GM13976 (cell line): ENCODE measurements around the gene ZNF692.
A peak's percentile ranks its signal among the peaks of the same experiment; 100 is the strongest.

ENCODE experiments used
- DNase-seq: peaks from one replicate; pipeline ENCODE4 v3.0.0; 2012; ENCODE audit warnings: low spot score
- in situ Hi-C: fragments of 300-500 bp; cut with MboI; formaldehyde crosslinking; loops from one replicate; pipeline ENCODE4 v1.12.0; 2022; ENCODE audit warnings: low sequenced_read_pairs, mixed read lengths, inconsistent platforms; ENCODE audit not compliant: unreplicated experiment
- TF ChIP-seq, protein P1 (sequence below): IDR thresholded peaks from 2 replicates; pipeline ENCODE4 v1.5.1; 2012; ENCODE audit warnings: borderline replicate concordance, mild to moderate bottlenecking; ENCODE audit not compliant: insufficient read depth; ENCODE audit errors: extremely low read depth, missing control alignments, control extremely low read depth

ZNF692 gene

GRCh38 chr1:248873993-248874533, 15.2 kb upstream of the ZNF692 start:
- DNase-seq, result peak; percentile 63
- TF ChIP-seq, protein P1, sequence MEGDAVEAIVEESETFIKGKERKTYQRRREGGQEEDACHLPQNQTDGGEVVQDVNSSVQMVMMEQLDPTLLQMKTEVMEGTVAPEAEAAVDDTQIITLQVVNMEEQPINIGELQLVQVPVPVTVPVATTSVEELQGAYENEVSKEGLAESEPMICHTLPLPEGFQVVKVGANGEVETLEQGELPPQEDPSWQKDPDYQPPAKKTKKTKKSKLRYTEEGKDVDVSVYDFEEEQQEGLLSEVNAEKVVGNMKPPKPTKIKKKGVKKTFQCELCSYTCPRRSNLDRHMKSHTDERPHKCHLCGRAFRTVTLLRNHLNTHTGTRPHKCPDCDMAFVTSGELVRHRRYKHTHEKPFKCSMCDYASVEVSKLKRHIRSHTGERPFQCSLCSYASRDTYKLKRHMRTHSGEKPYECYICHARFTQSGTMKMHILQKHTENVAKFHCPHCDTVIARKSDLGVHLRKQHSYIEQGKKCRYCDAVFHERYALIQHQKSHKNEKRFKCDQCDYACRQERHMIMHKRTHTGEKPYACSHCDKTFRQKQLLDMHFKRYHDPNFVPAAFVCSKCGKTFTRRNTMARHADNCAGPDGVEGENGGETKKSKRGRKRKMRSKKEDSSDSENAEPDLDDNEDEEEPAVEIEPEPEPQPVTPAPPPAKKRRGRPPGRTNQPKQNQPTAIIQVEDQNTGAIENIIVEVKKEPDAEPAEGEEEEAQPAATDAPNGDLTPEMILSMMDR, result no peak
- in situ Hi-C loops, result no loop called here

DNA sequence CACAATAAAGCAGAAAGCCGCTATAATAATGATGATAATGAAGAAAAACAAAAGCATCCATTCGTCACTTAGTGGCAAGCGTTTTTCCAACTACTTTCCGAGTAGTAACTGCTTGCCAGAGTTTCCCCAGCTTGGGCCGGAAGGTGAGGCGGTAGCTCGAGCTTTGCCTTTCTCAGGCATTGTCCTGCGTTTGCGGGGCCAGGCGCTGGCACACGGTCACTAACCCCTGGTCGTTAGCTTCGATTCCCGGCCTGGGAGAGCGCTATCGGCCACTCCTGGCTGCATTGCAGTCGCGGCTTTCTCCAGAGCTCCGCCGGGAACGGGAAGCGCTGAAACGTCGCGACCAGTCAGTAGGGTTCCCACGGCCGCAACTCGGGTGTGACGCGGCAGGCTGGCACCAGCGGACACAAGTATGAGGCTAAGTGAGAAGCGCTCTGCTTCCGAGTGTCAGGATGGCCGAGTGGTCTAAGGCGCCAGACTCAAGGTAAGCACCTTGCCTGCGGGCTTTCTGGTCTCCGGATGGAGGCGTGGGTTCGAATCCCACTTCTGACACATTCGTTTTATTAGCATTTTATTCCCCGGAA, 14.6 kb upstream of the ZNF692 start:
- in situ Hi-C loops, result no loop called here
- peak; percentile 85 for DNase-seq
- TF ChIP-seq, protein P1, result no peak

DNA sequence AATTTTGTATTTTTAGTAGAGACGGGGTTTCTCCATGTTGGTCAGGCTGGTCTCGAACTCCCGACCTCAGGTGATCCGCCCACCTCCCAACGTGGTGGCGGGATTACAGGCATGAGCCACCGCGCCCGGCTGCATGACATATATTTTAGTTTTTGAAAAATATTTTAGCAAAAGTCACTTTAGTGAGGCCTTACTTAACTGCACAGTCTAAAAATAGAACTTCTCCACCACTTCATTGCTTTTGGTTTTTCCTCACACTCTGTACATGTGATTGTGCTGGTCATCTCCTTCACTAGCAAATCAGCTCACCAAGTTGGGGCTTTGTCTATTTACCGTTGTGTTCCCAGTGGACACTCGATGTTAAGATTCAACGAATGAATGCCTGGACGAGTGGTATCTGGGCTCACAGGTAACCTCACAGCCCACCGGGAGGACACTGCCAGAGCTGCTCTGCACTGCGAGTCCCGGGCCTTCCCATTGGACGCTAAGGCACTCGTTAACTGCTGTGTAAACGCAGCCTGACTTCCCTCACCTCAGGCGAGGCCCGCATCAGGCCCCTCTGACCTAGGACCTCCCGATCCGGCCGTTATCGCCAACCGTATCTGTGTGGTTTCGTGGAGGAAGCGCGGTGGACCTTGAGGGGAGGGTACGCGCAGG, 14.0 kb upstream of the ZNF692 start:
- TF ChIP-seq, protein P1, result no peak
- peak; percentile 64 for DNase-seq
- in situ Hi-C loops, result no loop called here

- DNase-seq, result no peak
- in situ Hi-C loops, result no loop called here
- TF ChIP-seq, protein P1, result no peak
Measured at GRCh38 chr1:248871837-248872401, 13.0 kb upstream of the ZNF692 start.

- in situ Hi-C loops, result no loop called here
- TF ChIP-seq, protein P1, result no peak
- peak; percentile 83 for DNase-seq
Measured at GRCh38 chr1:248862998-248863881, 4.4 kb upstream of the ZNF692 start.

DNA sequence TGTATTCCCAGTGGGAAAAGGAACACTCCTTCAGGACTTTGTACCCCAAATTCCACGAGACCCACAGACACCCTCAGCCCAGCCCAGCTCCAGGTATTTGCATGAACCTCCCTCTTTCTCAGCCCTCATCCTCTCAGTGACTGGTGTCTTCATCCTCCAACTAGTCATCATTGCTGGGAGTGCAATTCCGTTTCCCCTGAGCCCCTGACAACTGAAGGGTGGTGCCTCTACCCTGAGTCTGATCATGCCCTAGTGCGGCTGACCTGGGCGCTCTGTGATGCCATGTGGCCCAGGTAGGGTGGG, 3.8 kb upstream of the ZNF692 start:
- no peak for DNase-seq
- in situ Hi-C loops, result no loop called here
- TF ChIP-seq, protein P1, result no peak
